ENCODE results near the gene NETO1. TPM values are rescaled to one million over a fixed set of nuclear protein-coding genes. Genes with fewer than 3 reads are reported as not detected.

Gene NETO1
- total RNA-seq, 1 experiment from 2014 or later, result 5.9 TPM

GRCh38 chr18:72819050-72819449, 48.7 kb downstream of the NETO1 start:
- no peak for DNase-seq
- no peak overlapping the region for H3K56ac ChIP-seq (ENCODE audit: insufficient read length, low read depth, low read length)
- no peak overlapping the region for H4K5ac ChIP-seq (ENCODE audit: insufficient read length, low read depth, low read length)
- no peaks in the 10 kb centered on the region for H3K9me3 ChIP-seq (ENCODE audit: control insufficient read depth, low read depth, low read length)
- H2BK15ac ChIP-seq (ENCODE audit: low read depth, low read length), result no peak overlapping the region
- H3K23ac ChIP-seq (ENCODE audit: insufficient read length, low read depth, low read length), result no peak overlapping the region
- H4K8ac ChIP-seq (replicated peaks; ENCODE audit: insufficient read length, low read depth, low read length), result no peak overlapping the region
- no peak overlapping the region for H2BK12ac ChIP-seq (ENCODE audit: insufficient read length, low read depth, low read length)
- no peak overlapping the region for H3T11ph ChIP-seq (ENCODE audit: low read length)
- Mint-ChIP-seq H3K36me3 (ENCODE audit: insufficient read depth in 1 of 3, low read depth in 3 of 3) (no peaks in the 10 kb centered on the region), H3K27me3 (ENCODE audit: low read depth) (no peaks in the 10 kb centered on the region), H3K4me3 (no peak overlapping the region), H3K27ac (peak overlapping the region in 2 of 3 experiments; percentile 23 to 38; a peak in 2 of 7 replicates), H3K9me3 (no peaks in the 10 kb centered on the region), H3K4me1 (peaks cover 0 to 4% of the 10 kb centered on the region in 2 experiments; a peak in 1 of 4 replicates)
- H3K4me2 ChIP-seq (ENCODE audit: insufficient read depth, insufficient read length, low read length), result no peak overlapping the region
- no peak overlapping the region for H2AK5ac ChIP-seq (ENCODE audit: insufficient read length, low read length)
- H2BK120ac ChIP-seq (ENCODE audit: low read depth, low read length, poor library complexity, severe bottlenecking), result no peak overlapping the region
- no peaks in the 10 kb centered on the region for H4K20me1 ChIP-seq (ENCODE audit: control insufficient read depth, insufficient read depth, insufficient read length)
- no peaks in the 10 kb centered on the region for H3K27me3 ChIP-seq (ENCODE audit: insufficient read depth, low read length)
- H3K9ac ChIP-seq (ENCODE audit: extremely low read depth, insufficient read length, low read length), result no peak overlapping the region
- H3K18ac ChIP-seq (ENCODE audit: insufficient read length, low read depth, low read length), result no peak overlapping the region
- H4K91ac ChIP-seq (ENCODE audit: insufficient read length, low read depth, low read length), result no peak overlapping the region
- no peak for TF ChIP-seq CTCF (conservative IDR thresholded peaks at IDR 0.05)
- no peaks in the 10 kb centered on the region for H3K23me2 ChIP-seq (ENCODE audit: insufficient read length, low read depth, low read length, poor library complexity, severe bottlenecking)
- H3K14ac ChIP-seq (ENCODE audit: insufficient read depth, low read length), result no peak overlapping the region
- H2BK20ac ChIP-seq (ENCODE audit: low read depth, low read length, poor library complexity, severe bottlenecking), result no peak overlapping the region
- H3K79me2 ChIP-seq (ENCODE audit: insufficient read depth, low read length), result no peaks in the 10 kb centered on the region
- no peaks in the 10 kb centered on the region for H3K79me1 ChIP-seq (ENCODE audit: insufficient read depth, low read depth, low read length, poor library complexity, severe bottlenecking)
- H2AFZ ChIP-seq (ENCODE audit: low read length), result no peak overlapping the region
- H3K4ac ChIP-seq (ENCODE audit: low read depth, low read length), result no peak overlapping the region
- no peak overlapping the region for H3K27ac ChIP-seq (ENCODE audit: insufficient read length, low read depth, low read length)
- no peaks in the 10 kb centered on the region; the same call in 1 of the 2 replicates for H3K4me1 ChIP-seq (ENCODE audit: insufficient read depth, low read length)
- no peak overlapping the region for H2BK5ac ChIP-seq (ENCODE audit: insufficient read length, low read length)
